RWPE2 (cell line): Measurements from ENCODE around the gene XIRP2.

Experiments used
- ATAC-seq: fragments of 200-7000 bp; cut with Tn5 transposase; 3 replicates; pipeline ENCODE4 v1.9.1; 2021; ENCODE audit warnings: low read depth
- DNase-seq: peaks from one replicate; pipeline ENCODE4 v3.0.0-alpha.2; 2020; ENCODE audit warnings: low spot score
- H3K27ac ChIP-seq: fragments of 450-650 bp; 2 replicates; pipeline ENCODE4 v1.5.1; 2017; ENCODE audit warnings: mild to moderate bottlenecking; ENCODE audit not compliant: poor library complexity, severe bottlenecking
- H3K27me3 ChIP-seq: fragments of 250-450 bp; sonication (Bioruptor Pico); 2 replicates; pipeline ENCODE4 v1.5.1; 2021; ENCODE audit warnings: mild to moderate bottlenecking, moderate library complexity; ENCODE audit not compliant: insufficient read depth, poor library complexity, severe bottlenecking
- H3K36me3 ChIP-seq: fragments of 250-450 bp; sonication (Bioruptor Pico); 2 replicates; pipeline ENCODE4 v1.5.1; 2020; ENCODE audit warnings: low read depth, mild to moderate bottlenecking, moderate library complexity
- H3K4me1 ChIP-seq: fragments of 250-450 bp; sonication (Bioruptor Pico); 2 replicates; pipeline ENCODE4 v1.5.1; 2021; ENCODE audit warnings: mild to moderate bottlenecking, moderate library complexity; ENCODE audit not compliant: insufficient read depth, poor library complexity, severe bottlenecking
- H3K4me3 ChIP-seq: fragments of 250-450 bp; sonication (Bioruptor Pico); 2 replicates; pipeline ENCODE4 v1.5.1; 2021; ENCODE audit warnings: mild to moderate bottlenecking, moderate library complexity; ENCODE audit not compliant: severe bottlenecking
- H3K9me3 ChIP-seq: fragments of 250-450 bp; sonication (Bioruptor Pico); 2 replicates; pipeline ENCODE4 v1.5.1; 2021; ENCODE audit warnings: mild to moderate bottlenecking, moderate library complexity; ENCODE audit not compliant: severe bottlenecking
- TF ChIP-seq, protein P1 (sequence below): fragments of 450-650 bp; IDR thresholded peaks from one replicate; pipeline ENCODE4 v1.5.1; 2017; ENCODE audit warnings: mild to moderate bottlenecking, moderate library complexity; ENCODE audit not compliant: poor library complexity, severe bottlenecking

The XIRP2 gene

GRCh38 chr2:167122389-167122788, 234.1 kb downstream of the XIRP2 start:
- DNase-seq (no peak), ATAC-seq (no peak)
- no peak overlapping the region for H3K4me3 ChIP-seq
- H3K27ac ChIP-seq: no peak overlapping the region
- H3K36me3 ChIP-seq: no peaks in the 10 kb centered on the region
- H3K9me3 ChIP-seq: no peaks in the 10 kb centered on the region
- no peaks in the 10 kb centered on the region for H3K4me1 ChIP-seq
- TF ChIP-seq, protein P1, sequence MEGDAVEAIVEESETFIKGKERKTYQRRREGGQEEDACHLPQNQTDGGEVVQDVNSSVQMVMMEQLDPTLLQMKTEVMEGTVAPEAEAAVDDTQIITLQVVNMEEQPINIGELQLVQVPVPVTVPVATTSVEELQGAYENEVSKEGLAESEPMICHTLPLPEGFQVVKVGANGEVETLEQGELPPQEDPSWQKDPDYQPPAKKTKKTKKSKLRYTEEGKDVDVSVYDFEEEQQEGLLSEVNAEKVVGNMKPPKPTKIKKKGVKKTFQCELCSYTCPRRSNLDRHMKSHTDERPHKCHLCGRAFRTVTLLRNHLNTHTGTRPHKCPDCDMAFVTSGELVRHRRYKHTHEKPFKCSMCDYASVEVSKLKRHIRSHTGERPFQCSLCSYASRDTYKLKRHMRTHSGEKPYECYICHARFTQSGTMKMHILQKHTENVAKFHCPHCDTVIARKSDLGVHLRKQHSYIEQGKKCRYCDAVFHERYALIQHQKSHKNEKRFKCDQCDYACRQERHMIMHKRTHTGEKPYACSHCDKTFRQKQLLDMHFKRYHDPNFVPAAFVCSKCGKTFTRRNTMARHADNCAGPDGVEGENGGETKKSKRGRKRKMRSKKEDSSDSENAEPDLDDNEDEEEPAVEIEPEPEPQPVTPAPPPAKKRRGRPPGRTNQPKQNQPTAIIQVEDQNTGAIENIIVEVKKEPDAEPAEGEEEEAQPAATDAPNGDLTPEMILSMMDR: no peak
- H3K27me3 ChIP-seq: no peaks in the 10 kb centered on the region

- H3K4me1 ChIP-seq: no peaks in the 10 kb centered on the region
- DNase-seq (no peak), ATAC-seq (no peak)
- H3K27ac ChIP-seq: no peak overlapping the region
- TF ChIP-seq, protein P1: no peak
- no peak overlapping the region for H3K4me3 ChIP-seq
- H3K36me3 ChIP-seq: no peaks in the 10 kb centered on the region
- no peaks in the 10 kb centered on the region for H3K9me3 ChIP-seq
- no peaks in the 10 kb centered on the region for H3K27me3 ChIP-seq
These were observed 237.9 kb downstream of the XIRP2 start for GRCh38 chr2:167126165-167126564.

- Histone ChIP-seq H3K36me3 (no peaks in the 10 kb centered on the region), H3K9me3 (no peaks in the 10 kb centered on the region), H3K4me3 (no peak overlapping the region), H3K27me3 (no peaks in the 10 kb centered on the region), H3K4me1 (no peaks in the 10 kb centered on the region), H3K27ac (no peak overlapping the region)
- ATAC-seq (peak; percentile 75), DNase-seq (no peak)
- TF ChIP-seq, protein P1: peak; percentile 65
These were observed 238.9 kb downstream of the XIRP2 start for GRCh38 chr2:167127135-167127534.

GRCh38 chr2:167128130-167128529, 239.8 kb downstream of the XIRP2 start:
- TF ChIP-seq, protein P1: no peak
- ATAC-seq: no peak
- DNase-seq: no peak
- H3K27ac ChIP-seq: no peak overlapping the region
- no peaks in the 10 kb centered on the region for H3K4me1 ChIP-seq
- H3K9me3 ChIP-seq: no peaks in the 10 kb centered on the region
- no peak overlapping the region for H3K4me3 ChIP-seq
- H3K27me3 ChIP-seq: no peaks in the 10 kb centered on the region
- no peaks in the 10 kb centered on the region for H3K36me3 ChIP-seq

- ATAC-seq (no peak), DNase-seq (no peak)
- Histone ChIP-seq H3K36me3 (no peaks in the 10 kb centered on the region), H3K9me3 (no peaks in the 10 kb centered on the region), H3K4me1 (peaks cover 33% of the 10 kb centered on the region), H3K4me3 (no peak overlapping the region), H3K27ac (no peak overlapping the region), H3K27me3 (no peaks in the 10 kb centered on the region)
- TF ChIP-seq, protein P1: no peak
These were observed 243.8 kb downstream of the XIRP2 start for GRCh38 chr2:167132066-167132465.
